Measurements from ENCODE around the gene HIC1. TPM values are rescaled to one million over a fixed set of nuclear protein-coding genes. Genes with fewer than 3 reads are reported as not detected.

HIC1 gene
- total and polyA plus RNA-seq, 5 experiments from 2014 or later: 0.08 to 1.6 (median 0.81) TPM; not detected in 1

DNA sequence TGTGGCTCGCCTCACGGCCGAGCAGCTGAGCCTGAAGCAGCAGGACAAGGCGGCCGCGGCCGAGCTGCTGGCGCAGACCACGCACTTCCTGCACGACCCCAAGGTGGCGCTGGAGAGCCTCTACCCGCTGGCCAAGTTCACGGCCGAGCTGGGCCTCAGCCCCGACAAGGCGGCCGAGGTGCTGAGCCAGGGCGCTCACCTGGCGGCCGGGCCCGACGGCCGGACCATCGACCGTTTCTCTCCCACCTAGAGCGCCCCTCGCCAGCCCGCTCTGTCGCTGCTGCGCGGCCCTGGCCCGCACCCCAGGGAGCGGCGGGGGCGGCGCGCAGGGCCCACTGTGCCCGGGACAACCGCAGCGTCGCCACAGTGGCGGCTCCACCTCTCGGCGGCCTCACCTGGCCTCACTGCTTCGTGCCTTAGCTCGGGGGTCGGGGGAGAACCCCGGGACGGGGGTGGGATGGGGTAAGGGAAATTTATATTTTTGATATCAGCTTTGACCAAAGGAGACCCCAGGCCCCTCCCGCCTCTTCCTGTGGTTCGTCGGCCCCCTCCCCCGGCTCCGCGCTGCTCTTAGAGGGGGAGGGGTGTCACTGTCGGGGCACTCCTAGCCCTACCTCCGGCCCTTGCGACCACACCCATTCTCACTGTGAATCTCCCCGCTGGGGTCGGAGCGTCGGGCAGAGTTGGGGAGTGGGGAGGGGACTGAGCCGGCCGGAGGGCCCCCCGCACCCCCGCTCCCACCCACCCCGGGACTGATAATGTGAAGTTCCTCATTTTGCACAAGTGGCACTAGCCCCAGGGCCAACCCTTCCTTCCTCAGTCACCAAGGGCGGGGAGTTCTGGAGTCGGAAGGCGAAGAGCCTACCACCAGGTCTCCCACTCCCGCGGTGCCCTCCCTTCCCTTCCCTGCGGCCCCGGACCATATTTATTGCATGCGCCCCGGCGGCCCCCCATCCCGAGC, 4.0 kb downstream of the HIC1 start:
- POLR2A ChIA-PET: interaction anchor here (0.7 to 1.9 kb wide), 6 partner anchors 10 to 208 kb away, joined by 3 to 8 read pairs (median 4); no protein-coding TSS in a partner anchor
- peak overlapping the region in 1 of 10 donors; percentile 59 for H3K27ac Mint-ChIP-seq
- DNase-seq: peak; percentile 29 to 72 (median 56)
- peaks cover 2 to 45% (median 36%) of the 10 kb centered on the region in 3 donors for H3K36me3 Mint-ChIP-seq
- peaks cover 9 to 35% (median 14%) of the 10 kb centered on the region in 4 donors for H3K4me1 Mint-ChIP-seq
- peaks cover under 1 to 39% (median 17%) of the 10 kb centered on the region in 5 donors for H3K27me3 Mint-ChIP-seq
- no peaks in the 10 kb centered on the region for H3K9me3 Mint-ChIP-seq
- no peak for ATAC-seq
- peak overlapping the region in 9 of 10 donors; percentile 18 to 73 (median 63) for H3K4me3 Mint-ChIP-seq

DNA sequence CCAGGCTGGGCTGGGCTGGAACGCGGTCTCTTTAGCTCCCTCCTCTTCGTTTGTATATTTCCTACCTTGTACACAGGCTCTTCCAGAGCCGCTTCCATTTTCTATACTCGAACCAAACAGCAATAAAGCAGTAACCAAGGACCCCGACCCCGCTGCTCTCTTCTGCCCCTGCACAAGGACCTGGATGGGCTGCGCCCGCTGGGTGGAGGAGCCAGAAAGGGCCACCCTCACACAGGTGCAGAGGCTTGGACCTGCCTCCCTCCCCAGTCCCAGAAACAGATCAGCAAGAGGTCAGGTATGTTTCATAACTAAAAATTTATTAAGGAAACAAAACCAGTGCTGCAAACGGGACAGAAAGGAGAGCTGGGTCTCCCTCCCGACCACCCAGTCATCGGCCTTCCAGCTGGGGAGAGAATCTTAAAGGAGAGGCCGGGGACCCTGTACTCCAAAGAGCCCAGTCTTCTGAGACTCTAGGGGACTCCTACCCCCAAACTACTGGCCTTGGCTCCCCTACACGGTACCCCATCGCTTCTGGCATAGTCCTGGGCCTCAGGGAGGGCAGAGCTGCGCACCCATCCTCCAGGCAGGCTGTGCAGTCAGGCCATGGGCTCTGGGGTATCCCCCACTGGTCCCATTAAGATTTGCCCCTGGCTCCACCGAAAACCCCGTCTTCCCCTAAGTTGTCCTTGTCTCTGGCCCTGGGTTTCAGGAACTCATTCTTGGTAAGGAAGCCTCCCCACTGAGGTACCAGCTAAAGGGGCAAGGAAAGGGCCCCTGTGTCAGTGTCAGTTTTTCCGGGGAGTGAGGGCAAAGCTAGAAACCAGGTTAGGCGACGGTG, 4.9 kb downstream of the HIC1 start:
- peak overlapping the region in 2 of 10 donors; percentile 6 to 59 for H3K27ac Mint-ChIP-seq
- H3K9me3 Mint-ChIP-seq: no peaks in the 10 kb centered on the region
- H3K4me1 Mint-ChIP-seq: peaks cover 7 to 37% (median 8%) of the 10 kb centered on the region in 4 donors
- peak overlapping the region in 9 of 10 donors; percentile 18 to 73 (median 53) for H3K4me3 Mint-ChIP-seq
- ATAC-seq: no peak
- POLR2A ChIA-PET: no interaction called here
- peaks cover 2 to 48% (median 24%) of the 10 kb centered on the region in 5 donors for H3K27me3 Mint-ChIP-seq
- DNase-seq: peak in 1 of 10 donors; percentile 55
- peaks cover 5 to 54% (median 44%) of the 10 kb centered on the region in 3 donors for H3K36me3 Mint-ChIP-seq

DNA sequence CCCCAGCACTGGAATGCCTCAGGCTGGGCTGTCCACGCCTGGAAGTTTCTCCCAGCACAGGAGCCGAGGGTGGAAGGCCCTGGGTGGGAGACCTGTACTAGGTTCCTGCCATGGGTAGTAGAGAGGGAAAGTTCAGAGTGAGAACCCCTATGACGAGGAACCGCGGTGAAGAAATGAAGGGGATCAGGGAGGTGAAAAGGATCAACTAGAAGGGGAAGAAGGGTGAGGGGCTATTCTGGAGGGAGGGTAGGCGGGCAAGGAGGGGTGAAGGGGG, 5.4 kb downstream of the HIC1 start:
- H3K36me3 Mint-ChIP-seq: peaks cover 8 to 59% (median 48%) of the 10 kb centered on the region in 3 donors
- H3K27me3 Mint-ChIP-seq: peaks cover 2 to 51% (median 24%) of the 10 kb centered on the region in 5 donors
- peak overlapping the region in 1 of 10 donors; percentile 10 for H3K4me3 Mint-ChIP-seq
- POLR2A ChIA-PET: no interaction called here
- H3K27ac Mint-ChIP-seq: no peak overlapping the region
- no peak for DNase-seq
- no peaks in the 10 kb centered on the region for H3K9me3 Mint-ChIP-seq
- ATAC-seq: no peak
- peaks cover 7 to 39% (median 9%) of the 10 kb centered on the region in 4 donors for H3K4me1 Mint-ChIP-seq

DNA sequence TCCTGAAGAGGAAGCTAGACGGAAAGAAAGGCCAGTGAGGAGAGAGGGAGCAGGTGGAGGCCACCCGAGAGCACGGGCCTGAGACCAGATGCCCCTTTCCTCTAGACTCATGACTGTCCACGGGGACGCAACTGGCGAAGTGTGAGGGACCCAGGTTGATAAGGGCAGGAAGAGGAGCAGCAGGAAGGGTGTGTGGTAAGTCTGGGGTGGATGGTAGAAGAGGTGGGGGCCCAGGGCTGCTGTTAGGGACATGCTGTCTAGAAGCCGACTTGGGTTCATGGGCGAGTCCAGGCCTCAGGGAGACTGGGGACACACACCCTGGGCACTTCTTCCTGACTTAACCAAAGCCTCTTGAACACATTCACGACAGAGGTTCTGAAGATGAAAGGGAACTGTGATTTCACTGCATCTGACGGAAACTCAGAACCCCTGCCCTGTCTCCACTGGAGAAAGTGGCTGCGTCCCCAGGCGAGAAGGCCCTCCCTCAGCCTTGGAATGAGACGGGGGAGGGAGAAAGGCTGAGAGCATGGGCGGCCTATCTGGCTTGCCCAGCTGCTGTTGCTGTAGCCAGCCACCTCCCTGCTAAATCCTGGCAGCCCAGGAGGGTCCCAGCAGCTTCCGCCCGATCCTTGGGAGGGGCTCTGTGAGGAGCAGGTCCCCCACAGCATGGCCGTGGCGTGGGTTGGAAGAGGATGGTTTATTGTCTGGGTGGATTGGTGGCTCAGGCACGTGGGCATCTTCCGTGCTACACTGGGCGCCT, 6.0 kb downstream of the HIC1 start:
- ATAC-seq (no peak), DNase-seq (peak in 1 of 10 donors; percentile 61)
- H3K9me3 Mint-ChIP-seq: no peaks in the 10 kb centered on the region
- no peak overlapping the region for H3K27ac Mint-ChIP-seq
- peaks cover 2 to 51% (median 24%) of the 10 kb centered on the region in 5 donors for H3K27me3 Mint-ChIP-seq
- peak overlapping the region in 2 of 10 donors; percentile 10 to 49 for H3K4me3 Mint-ChIP-seq
- H3K4me1 Mint-ChIP-seq: peaks cover 7 to 39% (median 9%) of the 10 kb centered on the region in 4 donors
- peaks cover 8 to 65% (median 54%) of the 10 kb centered on the region in 3 donors for H3K36me3 Mint-ChIP-seq
- POLR2A ChIA-PET: no interaction called here

DNA sequence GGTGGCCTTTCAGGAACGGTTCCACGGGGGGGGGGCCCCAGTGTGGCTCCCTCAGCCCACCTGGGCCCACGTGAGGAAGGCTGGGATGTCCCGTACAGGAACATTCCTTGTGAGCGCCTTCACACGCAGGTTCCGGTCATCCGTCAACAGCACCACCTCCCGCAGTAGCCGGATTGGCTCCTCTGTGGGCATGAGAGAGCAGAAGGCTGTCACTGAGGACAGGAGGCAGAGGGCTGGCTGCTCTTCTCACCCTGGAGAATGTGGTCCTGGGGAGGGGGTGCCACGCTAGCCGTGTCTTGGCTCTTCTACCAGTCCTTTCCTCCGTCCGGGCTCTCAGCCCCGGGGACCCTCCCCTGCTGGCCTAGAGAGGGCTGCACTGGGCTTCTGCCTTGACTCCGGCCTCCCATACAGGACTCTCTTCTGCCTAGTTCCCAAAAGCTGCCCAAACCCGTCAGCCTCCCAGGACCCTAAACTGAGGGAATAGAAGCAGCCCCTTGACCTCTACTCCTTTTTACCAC, 6.6 kb downstream of the HIC1 start:
- Mint-ChIP-seq H3K36me3 (peaks cover 12 to 71% (median 58%) of the 10 kb centered on the region in 3 donors), H3K4me1 (peaks cover 7 to 37% (median 9%) of the 10 kb centered on the region in 4 donors), H3K9me3 (no peaks in the 10 kb centered on the region), H3K27me3 (peaks cover 2 to 51% (median 24%) of the 10 kb centered on the region in 5 donors), H3K27ac (no peak overlapping the region), H3K4me3 (no peak overlapping the region)
- POLR2A ChIA-PET: no interaction called here
- ATAC-seq (no peak), DNase-seq (no peak)

DNA sequence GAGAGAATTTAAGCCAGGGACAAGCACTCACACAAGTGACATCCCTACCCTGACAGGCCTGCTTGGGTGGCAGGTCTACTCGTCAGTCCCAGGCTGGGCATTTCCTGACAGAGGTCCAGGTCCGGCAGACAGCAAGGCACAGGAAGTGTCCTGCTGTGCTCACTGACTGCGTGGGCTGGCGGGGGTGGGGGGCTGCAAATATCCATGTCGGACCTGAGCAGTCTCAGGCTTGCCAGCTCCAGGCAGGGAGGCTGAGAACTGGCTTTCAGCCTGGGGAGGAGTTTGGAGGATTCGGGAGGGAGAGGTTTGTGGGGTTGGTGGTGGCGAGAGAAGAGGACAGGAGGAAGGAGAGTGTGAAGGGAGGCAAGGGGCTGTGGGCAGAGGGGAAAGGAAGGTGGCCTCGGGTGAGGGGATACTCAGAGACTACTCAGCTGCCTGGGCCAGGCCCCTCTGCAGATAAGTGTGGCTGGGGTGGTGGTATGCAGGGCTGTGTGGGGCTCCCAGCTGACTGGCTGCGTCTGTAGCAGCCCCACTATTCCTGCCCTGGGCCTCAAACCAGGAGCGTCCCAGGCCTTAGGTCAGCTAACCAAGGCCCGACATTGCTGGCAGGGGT, 7.8 kb downstream of the HIC1 start:
- Mint-ChIP-seq H3K27me3 (peaks cover 2 to 51% (median 24%) of the 10 kb centered on the region in 5 donors), H3K9me3 (no peaks in the 10 kb centered on the region), H3K27ac (peak overlapping the region in 1 of 10 donors; percentile 67), H3K36me3 (peaks cover 12 to 81% (median 65%) of the 10 kb centered on the region in 3 donors), H3K4me3 (no peak overlapping the region), H3K4me1 (peaks cover 7 to 35% (median 8%) of the 10 kb centered on the region in 4 donors)
- POLR2A ChIA-PET: no interaction called here
- ATAC-seq: no peak
- DNase-seq: peak in 1 of 10 donors; percentile 52

DNA sequence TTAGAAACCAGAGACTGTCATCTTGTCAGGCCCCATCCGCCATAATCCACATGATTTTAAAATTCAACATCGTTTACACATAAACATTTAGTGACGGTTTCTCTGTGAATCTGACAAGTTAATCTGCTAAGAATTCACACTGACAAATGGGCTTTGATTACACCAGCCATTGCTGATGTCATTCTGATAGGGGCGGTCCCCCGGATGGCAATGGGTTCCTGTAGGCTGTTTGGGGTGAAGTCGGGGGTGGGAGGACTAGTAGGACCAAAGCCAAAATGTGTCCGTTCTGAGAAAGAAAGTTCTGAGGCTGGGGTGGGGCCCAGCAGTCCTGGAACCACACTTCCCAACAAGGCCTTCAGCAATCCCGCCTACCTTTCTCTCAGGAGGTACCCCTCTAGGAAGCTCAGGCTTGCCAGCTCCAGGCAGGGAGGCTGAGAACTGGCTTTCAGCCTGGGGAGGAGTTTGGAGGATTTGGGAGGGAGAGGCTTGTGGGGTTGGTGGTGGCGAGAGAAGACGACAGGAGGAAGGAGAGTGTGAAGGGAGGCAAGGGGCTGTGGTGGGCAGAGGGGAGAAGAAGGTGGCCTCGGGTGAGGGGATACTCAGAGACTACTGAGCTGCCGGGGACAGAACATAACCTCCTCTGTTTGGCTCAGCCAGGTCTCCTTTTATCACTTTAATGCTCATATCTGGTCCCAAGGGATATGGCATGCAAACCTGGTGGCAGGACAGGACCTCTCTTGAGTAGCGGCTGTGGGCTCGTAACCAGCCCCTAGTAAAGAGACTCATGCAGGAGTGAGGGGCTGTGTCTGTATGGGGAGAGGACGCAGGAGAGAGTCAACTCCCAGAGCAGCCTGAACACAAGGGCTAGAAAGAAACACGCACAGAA, 8.6 kb downstream of the HIC1 start:
- Mint-ChIP-seq H3K9me3 (no peaks in the 10 kb centered on the region), H3K4me1 (peaks cover 7 to 32% (median 7%) of the 10 kb centered on the region in 4 donors), H3K27me3 (peaks cover 2 to 51% (median 25%) of the 10 kb centered on the region in 5 donors), H3K36me3 (peaks cover 12 to 89% (median 74%) of the 10 kb centered on the region in 3 donors), H3K27ac (peak overlapping the region in 2 of 10 donors; percentile 38 to 83), H3K4me3 (no peak overlapping the region)
- peak in 1 of 10 donors; percentile 34 for DNase-seq
- ATAC-seq: no peak
- POLR2A ChIA-PET: no interaction called here

DNA sequence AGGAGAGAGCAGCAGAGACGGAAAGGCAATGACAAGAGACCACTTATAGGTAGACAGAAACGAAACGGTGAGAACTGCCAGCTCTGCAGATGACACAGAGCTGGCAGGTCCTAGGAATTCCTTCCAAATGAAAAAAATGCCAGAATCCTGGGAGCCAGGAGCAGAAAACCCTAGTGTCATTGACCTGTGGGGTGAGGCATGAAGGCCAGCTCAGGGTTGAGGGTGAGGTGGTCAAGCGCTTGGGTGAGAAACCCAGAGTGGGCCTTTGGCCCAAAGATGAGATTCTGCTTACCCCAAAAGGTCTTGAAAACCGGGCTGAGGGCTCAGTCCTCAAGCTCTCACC, 9.2 kb downstream of the HIC1 start:
- POLR2A ChIA-PET: no interaction called here
- Mint-ChIP-seq H3K27me3 (peaks cover 2 to 50% (median 29%) of the 10 kb centered on the region in 5 donors), H3K4me3 (no peak overlapping the region), H3K27ac (peak overlapping the region in 2 of 10 donors; percentile 38 to 83), H3K4me1 (peaks cover 7 to 32% (median 10%) of the 10 kb centered on the region in 4 donors), H3K36me3 (peaks cover 12 to 95% (median 80%) of the 10 kb centered on the region in 3 donors), H3K9me3 (no peaks in the 10 kb centered on the region)
- ATAC-seq (no peak), DNase-seq (no peak)

DNA sequence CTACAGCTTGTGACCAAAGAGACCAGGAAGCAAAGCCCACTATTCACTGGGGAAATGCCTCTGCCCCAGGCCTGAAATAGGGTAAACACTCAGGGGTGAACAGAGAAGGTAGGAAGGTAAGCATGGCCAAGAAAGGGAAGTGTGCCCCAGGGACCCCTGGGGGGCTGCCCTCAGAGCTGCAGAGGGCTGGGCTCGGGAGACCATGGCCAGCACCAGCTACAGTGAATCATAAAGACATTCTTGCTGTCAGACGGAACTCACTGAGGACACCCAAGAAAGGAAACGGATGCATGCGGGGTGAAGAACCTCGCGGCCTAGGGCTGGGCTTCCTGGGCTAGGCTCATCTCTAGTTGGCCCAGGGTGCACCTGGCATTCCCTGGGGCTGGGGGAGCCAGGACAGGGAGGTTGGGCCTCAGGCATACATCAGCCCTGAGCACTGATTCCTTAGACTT, 9.6 kb downstream of the HIC1 start:
- ATAC-seq (no peak), DNase-seq (peak in 1 of 10 donors; percentile 45)
- peaks cover 3 to 28% (median 7%) of the 10 kb centered on the region in 4 donors for H3K4me1 Mint-ChIP-seq
- H3K36me3 Mint-ChIP-seq: peaks cover 12 to 97% (median 83%) of the 10 kb centered on the region in 3 donors
- POLR2A ChIA-PET: no interaction called here
- peak overlapping the region in 2 of 10 donors; percentile 53 to 74 for H3K27ac Mint-ChIP-seq
- H3K27me3 Mint-ChIP-seq: peaks cover 2 to 46% (median 26%) of the 10 kb centered on the region in 5 donors
- H3K4me3 Mint-ChIP-seq: no peak overlapping the region
- no peaks in the 10 kb centered on the region for H3K9me3 Mint-ChIP-seq

DNA sequence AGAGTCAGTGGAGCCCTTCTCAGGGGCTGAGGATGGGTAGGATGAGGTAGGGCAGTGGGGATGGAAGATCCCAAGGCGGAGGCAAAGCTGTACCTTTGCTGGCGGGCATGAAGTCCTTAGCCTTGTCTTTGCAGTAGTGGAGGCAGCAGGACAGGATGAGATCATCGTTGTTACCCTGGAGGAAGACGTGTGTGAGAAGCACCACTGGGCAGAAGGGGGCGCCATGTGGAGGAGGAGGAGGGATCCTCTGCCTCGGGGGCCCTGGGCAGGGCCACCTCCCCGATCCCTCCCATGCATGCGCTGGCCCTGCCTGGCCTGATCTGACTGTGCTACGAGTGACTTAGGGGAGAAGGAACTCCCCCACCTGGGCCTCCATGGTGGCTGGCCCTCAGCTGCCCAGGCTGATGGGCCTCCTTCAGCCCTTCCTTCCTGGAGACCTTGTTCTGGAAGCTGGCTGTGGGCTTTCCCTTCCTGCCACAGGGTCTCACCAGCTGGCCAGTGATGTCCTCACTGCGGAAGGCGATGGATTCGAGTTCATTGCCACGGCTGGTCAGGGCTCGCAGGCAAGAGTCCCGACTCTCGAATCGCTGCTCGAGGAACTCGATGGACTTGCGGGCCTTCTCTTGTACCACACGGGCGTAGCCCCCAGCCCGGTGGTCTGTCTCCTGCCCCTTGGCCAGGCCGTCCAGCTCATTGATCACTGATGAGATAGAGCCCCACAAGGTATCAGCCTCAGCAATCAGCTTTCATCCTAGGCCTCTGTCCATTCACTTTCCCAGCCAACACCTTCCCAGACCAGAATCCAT, 10.3 kb downstream of the HIC1 start:
- peak overlapping the region in 3 of 10 donors; percentile 53 to 74 (median 71) for H3K27ac Mint-ChIP-seq
- peak; percentile 52 to 67 for ATAC-seq
- H3K4me1 Mint-ChIP-seq: peaks cover 0 to 25% (median 6%) of the 10 kb centered on the region in 4 donors
- peaks cover 2 to 40% (median 22%) of the 10 kb centered on the region in 5 donors for H3K27me3 Mint-ChIP-seq
- H3K4me3 Mint-ChIP-seq: peak overlapping the region in 2 of 10 donors; percentile 16 to 51
- peak in 5 of 10 donors; percentile 23 to 62 (median 34) for DNase-seq
- H3K36me3 Mint-ChIP-seq: peaks cover 16 to 98% (median 88%) of the 10 kb centered on the region in 3 donors
- no peaks in the 10 kb centered on the region for H3K9me3 Mint-ChIP-seq
- POLR2A ChIA-PET: no interaction called here
